Fibroblast of lung (primary cell): ENCODE measurements around the gene MYH10. TPM values are rescaled to one million over a fixed set of nuclear protein-coding genes. Genes with fewer than 3 reads are reported as not detected.

ENCODE experiments used
- DNase-seq, 2 donors: peaks; one replicate each; pipeline versions ENCODE4 v3.0.0 to v3.0.0-alpha.2; 2010; ENCODE audit warnings: low read depth in 2 of 2
- H2AFZ ChIP-seq: 2 replicates; pipeline ENCODE4 v1.5.1; 2012; ENCODE audit warnings: low read length, control low read depth, inconsistent platforms
- H3K27ac ChIP-seq: 2 replicates; pipeline ENCODE4 v1.5.1; 2011; ENCODE audit warnings: low read length, control low read depth; ENCODE audit not compliant: insufficient read depth
- H3K27me3 ChIP-seq: 2 replicates; pipeline ENCODE4 v1.5.1; 2011; ENCODE audit warnings: mild to moderate bottlenecking, low read length; ENCODE audit not compliant: control insufficient read depth, insufficient read depth
- H3K36me3 ChIP-seq: 2 replicates; pipeline ENCODE4 v1.5.1; 2011; ENCODE audit warnings: low read length; ENCODE audit not compliant: control insufficient read depth, insufficient read depth
- H3K4me1 ChIP-seq: 2 replicates; pipeline ENCODE4 v1.5.1; 2011; ENCODE audit warnings: low read length; ENCODE audit not compliant: control insufficient read depth, insufficient read depth; ENCODE audit errors: extremely low read depth
- H3K4me2 ChIP-seq: 2 replicates; pipeline ENCODE4 v1.5.1; 2011; ENCODE audit warnings: low read length, control low read depth; ENCODE audit not compliant: insufficient read depth; ENCODE audit errors: extremely low read depth
- H3K4me3 ChIP-seq, 4 experiments: fragments of 200-600 bp in 1 of 4; sonication (generic) in 1 of 4; replicated peaks in 1 of 4; 2 replicates each; pipeline ENCODE4 v1.5.1; 2011 to 2016; ENCODE audit warnings: low read length in 4 of 4, low read depth in 3 of 4, mild to moderate bottlenecking in 3 of 4, control low read depth in 2 of 4, inconsistent platforms in 1 of 4, mixed read lengths in 1 of 4; ENCODE audit not compliant: insufficient read depth in 1 of 4; ENCODE audit errors: control extremely low read depth in 1 of 4
- H3K79me2 ChIP-seq: 2 replicates; pipeline ENCODE4 v1.5.1; 2012; ENCODE audit warnings: mild to moderate bottlenecking, low read length, inconsistent platforms; ENCODE audit not compliant: control insufficient read depth, insufficient read depth
- H3K9ac ChIP-seq: 2 replicates; pipeline ENCODE4 v1.5.1; 2011; ENCODE audit warnings: mild to moderate bottlenecking, low read length, control low read depth; ENCODE audit not compliant: insufficient read depth
- H3K9me3 ChIP-seq: 2 replicates; pipeline ENCODE4 v1.5.1; 2012; ENCODE audit warnings: low read depth, low read length; ENCODE audit not compliant: control insufficient read depth, insufficient read depth
- H4K20me1 ChIP-seq: 2 replicates; pipeline ENCODE4 v1.5.1; 2011; ENCODE audit warnings: low read length; ENCODE audit not compliant: control insufficient read depth, insufficient read depth; ENCODE audit errors: extremely low read depth
- EZH2 ChIP-seq: IDR thresholded peaks from 2 replicates; pipeline ENCODE4 v1.5.1; 2012; ENCODE audit warnings: low read length, control low read depth, mild to moderate bottlenecking; ENCODE audit errors: missing control alignments
- polyA plus RNA-seq, 2 donors: library from polyadenylated mRNA; depleted of rRNA in 1 of 2; stranded (reverse) in 1 of 2; unstranded in 1 of 2; fragments of >200 nt; gene quantifications; 2 replicates each; pipeline ENCODE4 v1.2.1, GENCODE V29; 2011 to 2012; ENCODE audit warnings: missing spikeins in 1 of 2
- total RNA-seq: library from RNA; depleted of rRNA; stranded (reverse); fragments of >200 nt; gene quantifications from 2 replicates; pipeline ENCODE4 v1.2.1, GENCODE V29; 2014
- TF ChIP-seq, protein P1 (sequence below), 2 donors: IDR thresholded peaks in 1 of 2; conservative IDR thresholded peaks in 1 of 2; 1 replicate in 1 of 2; 2 replicates in 1 of 2; pipeline ENCODE4 v1.5.1; 2011 to 2012; ENCODE audit warnings: low read length in 2 of 2, control low read depth in 1 of 2, inconsistent platforms in 1 of 2, low read depth in 1 of 2, mild to moderate bottlenecking in 1 of 2

The MYH10 gene
- total and polyA plus RNA-seq, 2 donors (not counting 1 experiment from before 2014, with no cell fraction given), result 54.6 to 104 TPM

- H3K9me3 ChIP-seq, result no peaks in the 10 kb centered on the region
- H2AFZ ChIP-seq, result no peak overlapping the region
- TF ChIP-seq EZH2, result no peak
- TF ChIP-seq, protein P1, sequence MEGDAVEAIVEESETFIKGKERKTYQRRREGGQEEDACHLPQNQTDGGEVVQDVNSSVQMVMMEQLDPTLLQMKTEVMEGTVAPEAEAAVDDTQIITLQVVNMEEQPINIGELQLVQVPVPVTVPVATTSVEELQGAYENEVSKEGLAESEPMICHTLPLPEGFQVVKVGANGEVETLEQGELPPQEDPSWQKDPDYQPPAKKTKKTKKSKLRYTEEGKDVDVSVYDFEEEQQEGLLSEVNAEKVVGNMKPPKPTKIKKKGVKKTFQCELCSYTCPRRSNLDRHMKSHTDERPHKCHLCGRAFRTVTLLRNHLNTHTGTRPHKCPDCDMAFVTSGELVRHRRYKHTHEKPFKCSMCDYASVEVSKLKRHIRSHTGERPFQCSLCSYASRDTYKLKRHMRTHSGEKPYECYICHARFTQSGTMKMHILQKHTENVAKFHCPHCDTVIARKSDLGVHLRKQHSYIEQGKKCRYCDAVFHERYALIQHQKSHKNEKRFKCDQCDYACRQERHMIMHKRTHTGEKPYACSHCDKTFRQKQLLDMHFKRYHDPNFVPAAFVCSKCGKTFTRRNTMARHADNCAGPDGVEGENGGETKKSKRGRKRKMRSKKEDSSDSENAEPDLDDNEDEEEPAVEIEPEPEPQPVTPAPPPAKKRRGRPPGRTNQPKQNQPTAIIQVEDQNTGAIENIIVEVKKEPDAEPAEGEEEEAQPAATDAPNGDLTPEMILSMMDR (conservative IDR thresholded peaks at IDR 0.05 in 1 of 2, IDR thresholded peaks at IDR 0.05 in 1 of 2; ENCODE audit: low read depth in 1 of 2, low read length in 2 of 2), result no peak
Observed at GRCh38 chr17:8651013-8651412, 20.5 kb upstream of the MYH10 start.

GRCh38 chr17:8650119-8650499 is 19.6 kb upstream of the MYH10 start:
- H3K27me3 ChIP-seq, result no peaks in the 10 kb centered on the region
- H3K36me3 ChIP-seq, result no peaks in the 10 kb centered on the region
- no peaks in the 10 kb centered on the region for H3K9me3 ChIP-seq
- DNase-seq, result no peak
- TF ChIP-seq, protein P1 (conservative IDR thresholded peaks at IDR 0.05 in 1 of 2, IDR thresholded peaks at IDR 0.05 in 1 of 2; ENCODE audit: low read depth in 1 of 2, low read length in 2 of 2), result no peak
- no peak for TF ChIP-seq EZH2
- H3K4me1 ChIP-seq, result peaks cover 4% of the 10 kb centered on the region
- peak overlapping the region; percentile 32 for H3K4me2 ChIP-seq
- no peak overlapping the region for H3K27ac ChIP-seq
- no peak overlapping the region for H3K4me3 ChIP-seq
- H4K20me1 ChIP-seq, result no peaks in the 10 kb centered on the region
- no peak overlapping the region for H3K9ac ChIP-seq
- H2AFZ ChIP-seq, result no peak overlapping the region
- no peaks in the 10 kb centered on the region for H3K79me2 ChIP-seq

More at GRCh38 chr17:8651013-8651412, 20.5 kb upstream of the MYH10 start:
- Histone ChIP-seq H3K36me3 (no peaks in the 10 kb centered on the region), H3K27ac (no peak overlapping the region), H3K4me2 (no peak overlapping the region), H3K4me1 (peaks cover 4% of the 10 kb centered on the region), H3K79me2 (no peaks in the 10 kb centered on the region), H3K27me3 (no peaks in the 10 kb centered on the region), H3K4me3 (no peak overlapping the region), H4K20me1 (no peaks in the 10 kb centered on the region), H3K9ac (no peak overlapping the region)
- no peak for DNase-seq

DNA sequence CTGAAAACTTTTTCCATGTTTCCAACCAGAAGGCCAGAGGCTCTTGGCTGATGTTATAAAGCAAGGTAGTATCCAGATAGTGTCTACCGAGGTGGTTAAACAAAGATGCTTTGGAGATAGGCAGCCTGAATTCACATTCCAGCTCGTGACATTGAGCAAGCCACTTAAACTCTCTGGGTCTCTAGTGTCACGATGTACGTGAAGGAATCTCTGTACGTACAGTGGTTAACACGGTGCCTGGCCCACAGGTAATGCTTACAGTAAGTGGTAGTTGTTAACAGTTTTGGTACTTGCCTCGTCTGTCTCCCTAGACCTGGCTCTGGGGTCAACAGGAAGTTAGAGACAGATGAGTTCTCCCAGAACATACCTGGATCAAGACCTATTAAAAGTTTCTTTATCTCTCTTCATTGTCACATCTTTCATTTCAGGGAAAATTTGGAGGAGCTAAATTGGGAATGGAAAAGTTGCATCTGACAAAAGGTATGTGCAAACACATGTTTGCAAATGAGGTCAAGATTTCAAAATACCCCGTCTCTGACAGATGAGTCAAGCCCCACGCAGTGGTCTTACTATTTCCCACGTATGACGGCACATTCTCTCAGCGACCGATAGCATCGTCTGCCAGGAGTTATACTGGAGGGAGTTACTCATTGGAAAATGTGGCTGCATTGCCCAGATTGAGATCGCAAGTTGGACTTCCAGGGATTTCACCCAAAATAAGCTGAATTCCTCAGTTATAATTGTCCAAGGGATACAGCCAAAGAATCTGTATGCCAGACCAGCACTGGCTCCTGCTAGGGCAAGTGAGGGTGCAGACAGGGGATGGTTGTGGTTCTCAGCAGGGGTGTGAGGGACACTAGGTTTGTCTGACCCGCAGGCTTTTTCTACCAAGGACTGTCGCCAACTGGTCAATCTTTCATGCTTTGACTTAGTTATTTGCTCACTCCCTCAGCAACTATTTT is 18.9 kb upstream of the MYH10 start:
- Histone ChIP-seq H3K27ac (peak overlapping the region; percentile 42), H3K9ac (no peak overlapping the region), H3K79me2 (no peaks in the 10 kb centered on the region), H3K4me3 (no peak overlapping the region), H3K4me1 (peaks cover 4% of the 10 kb centered on the region), H3K27me3 (no peaks in the 10 kb centered on the region), H4K20me1 (no peaks in the 10 kb centered on the region), H2AFZ (no peak overlapping the region), H3K9me3 (no peaks in the 10 kb centered on the region), H3K4me2 (peak overlapping the region; percentile 32), H3K36me3 (no peaks in the 10 kb centered on the region)
- TF ChIP-seq EZH2, result no peak
- TF ChIP-seq, protein P1 (conservative IDR thresholded peaks at IDR 0.05 in 1 of 2, IDR thresholded peaks at IDR 0.05 in 1 of 2; ENCODE audit: low read depth in 1 of 2, low read length in 2 of 2), result no peak
- peak; percentile 77 to 99 for DNase-seq
